HG03558 (cell line): ENCODE data around the gene CDH16.
"Not testable (repeated sequence)": the region's sequence is repeated elsewhere in the genome, so short reads cannot be mapped to it uniquely, and the experiment has no call there.

Experiments
- ATAC-seq: cut with Tn5 transposase; IDR thresholded peaks from one replicate; pipeline ENCODE4 v1.9.1; 2021; ENCODE audit warnings: moderate number of reproducible peaks; ENCODE audit not compliant: unreplicated experiment; ENCODE audit errors: extremely low read depth

CDH16 gene, protein sequence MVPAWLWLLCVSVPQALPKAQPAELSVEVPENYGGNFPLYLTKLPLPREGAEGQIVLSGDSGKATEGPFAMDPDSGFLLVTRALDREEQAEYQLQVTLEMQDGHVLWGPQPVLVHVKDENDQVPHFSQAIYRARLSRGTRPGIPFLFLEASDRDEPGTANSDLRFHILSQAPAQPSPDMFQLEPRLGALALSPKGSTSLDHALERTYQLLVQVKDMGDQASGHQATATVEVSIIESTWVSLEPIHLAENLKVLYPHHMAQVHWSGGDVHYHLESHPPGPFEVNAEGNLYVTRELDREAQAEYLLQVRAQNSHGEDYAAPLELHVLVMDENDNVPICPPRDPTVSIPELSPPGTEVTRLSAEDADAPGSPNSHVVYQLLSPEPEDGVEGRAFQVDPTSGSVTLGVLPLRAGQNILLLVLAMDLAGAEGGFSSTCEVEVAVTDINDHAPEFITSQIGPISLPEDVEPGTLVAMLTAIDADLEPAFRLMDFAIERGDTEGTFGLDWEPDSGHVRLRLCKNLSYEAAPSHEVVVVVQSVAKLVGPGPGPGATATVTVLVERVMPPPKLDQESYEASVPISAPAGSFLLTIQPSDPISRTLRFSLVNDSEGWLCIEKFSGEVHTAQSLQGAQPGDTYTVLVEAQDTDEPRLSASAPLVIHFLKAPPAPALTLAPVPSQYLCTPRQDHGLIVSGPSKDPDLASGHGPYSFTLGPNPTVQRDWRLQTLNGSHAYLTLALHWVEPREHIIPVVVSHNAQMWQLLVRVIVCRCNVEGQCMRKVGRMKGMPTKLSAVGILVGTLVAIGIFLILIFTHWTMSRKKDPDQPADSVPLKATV

DNA sequence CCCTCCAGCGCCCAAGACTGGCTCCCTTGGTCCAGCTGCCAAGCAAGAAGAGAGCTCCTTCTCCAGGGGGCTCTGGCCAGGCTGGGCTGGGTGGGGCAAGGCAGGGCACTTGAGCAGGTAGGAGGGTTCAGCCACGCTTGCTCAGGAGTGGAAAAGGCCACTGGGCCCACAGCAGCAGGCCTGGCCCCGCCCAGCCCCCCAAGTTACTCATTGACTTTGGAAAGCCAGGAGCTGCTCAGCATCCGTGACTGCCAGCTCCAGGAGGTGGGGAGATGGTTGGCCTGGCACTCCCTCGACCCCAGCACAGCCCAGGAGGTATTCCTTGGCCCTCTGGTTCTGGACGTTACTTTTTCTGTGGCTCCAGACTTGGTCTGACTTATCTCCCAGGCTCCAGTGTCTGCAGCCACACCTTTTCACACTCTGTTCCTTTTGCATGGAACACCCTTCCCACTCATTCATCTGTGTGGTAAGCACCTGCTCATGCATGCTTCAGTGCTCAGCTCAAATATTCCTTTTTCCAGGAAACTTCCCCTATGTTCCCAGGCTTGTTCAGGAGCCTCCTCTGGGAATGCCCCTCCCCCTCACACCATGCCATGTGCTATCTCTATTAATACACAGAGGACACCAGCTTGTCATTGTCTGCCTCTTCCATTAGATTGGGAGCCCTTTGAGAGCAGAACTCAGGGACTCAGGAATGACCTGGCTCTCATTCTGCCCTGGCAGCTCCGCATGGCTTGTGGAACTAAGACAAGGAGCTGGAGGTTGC, at the start of gene CDH16:
Gene CDH16, minus strand, starts transcription at position 83 of the 766 bp plus-strand sequence. CDS start 820 bp downstream, outside the sequence.
- no peak for ATAC-seq

DNA sequence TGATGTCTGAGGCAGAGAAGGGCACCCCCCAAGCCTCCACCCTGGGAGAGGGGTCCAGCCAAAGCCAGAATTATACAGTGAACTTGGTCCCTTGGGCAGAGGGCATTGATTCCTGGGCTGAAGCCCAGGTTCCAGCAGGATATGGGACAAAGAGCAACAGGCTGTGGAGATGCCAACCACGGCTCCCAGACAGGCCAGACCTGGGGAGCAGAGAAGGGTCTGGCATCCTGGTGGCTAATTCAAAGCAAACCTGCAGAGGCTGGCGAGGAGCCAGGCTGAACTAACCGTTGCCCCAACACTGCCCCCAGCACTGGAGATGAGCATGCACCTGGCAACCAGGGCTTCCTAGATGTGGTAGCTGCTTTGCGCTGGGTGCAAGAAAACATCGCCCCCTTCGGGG, 45.4 kb upstream of the CDH16 start:
- ATAC-seq = no peak

DNA sequence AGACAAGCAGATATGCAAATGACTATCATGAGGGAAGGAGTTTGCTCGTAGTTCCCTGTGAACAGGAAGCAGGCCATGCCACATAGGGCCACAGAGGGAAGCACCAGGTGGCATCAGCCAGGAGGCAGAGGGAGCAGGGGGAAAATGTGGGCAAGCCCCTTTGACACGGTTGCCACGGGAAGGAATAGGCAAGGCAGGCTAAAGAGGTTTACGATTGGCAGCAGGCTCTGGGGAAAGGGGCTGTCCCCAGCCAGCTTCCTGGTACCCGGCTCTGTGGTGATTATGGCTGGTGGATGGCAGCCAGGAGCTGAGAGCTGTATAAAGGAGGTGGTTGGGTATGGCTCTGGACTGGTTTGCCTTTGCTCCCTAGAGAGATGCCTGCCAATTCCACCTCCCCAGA, 43.2 kb upstream of the CDH16 start:
- ATAC-seq = no peak

DNA sequence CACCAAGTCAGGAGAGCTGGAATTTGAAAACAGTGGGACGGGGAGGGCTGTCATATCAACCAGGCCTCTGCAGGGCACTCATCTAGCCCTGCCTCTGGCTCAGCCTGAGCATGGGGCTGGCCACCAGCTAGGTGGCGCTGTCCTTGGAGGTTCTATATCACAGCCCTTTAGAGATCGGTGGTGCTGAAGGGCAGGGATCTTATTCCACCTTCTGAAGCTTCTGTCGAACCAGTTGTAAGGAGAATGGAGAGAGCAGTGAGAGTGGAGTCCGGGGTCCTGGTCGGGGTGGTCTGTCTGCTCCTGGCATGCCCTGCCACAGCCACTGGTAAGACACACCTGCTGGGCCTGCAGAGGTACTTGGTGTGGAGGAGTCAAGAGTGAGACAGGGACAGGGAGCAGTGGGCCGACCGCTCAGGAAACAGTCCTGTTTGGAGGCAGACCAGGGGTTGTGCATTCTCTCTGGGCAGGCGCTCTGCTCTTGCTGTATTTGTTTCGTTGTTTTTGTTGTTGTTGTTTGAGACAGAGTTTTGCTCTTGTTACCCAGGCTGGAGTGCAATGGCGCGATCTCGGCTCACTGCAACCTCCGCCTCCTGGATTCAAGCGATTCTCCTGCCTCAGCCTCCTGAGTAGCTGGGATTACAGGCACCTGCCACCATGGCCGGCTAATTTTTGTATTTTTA, 42.5 kb upstream of the CDH16 start, which contains the start of gene CES3:
Gene CES3, plus strand, starts transcription at position 202 of the 680 bp plus-strand sequence. Its CDS starts 42 bp downstream, at position 244.
- no peak for ATAC-seq

DNA sequence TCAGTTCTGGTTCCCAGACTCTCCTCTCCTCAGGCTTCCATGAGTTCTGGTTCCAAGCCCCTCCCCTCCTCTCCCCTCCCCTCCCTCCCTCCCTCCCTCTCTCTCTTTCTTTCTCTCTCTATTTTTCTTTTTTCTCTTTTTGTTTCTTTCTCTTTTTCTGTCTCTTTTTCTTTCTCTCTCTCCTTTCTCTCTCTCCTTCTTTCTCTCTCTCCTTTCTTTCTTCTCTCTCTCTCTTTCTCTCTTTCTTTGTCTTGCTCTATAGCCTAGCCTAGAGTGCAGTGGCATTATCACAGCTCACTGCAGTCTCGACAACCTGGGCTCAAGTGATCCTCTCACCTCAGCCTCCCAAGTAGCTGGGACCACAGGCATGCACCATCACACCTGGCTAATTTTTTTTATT, 41.6 kb upstream of the CDH16 start:
- no peak for ATAC-seq

DNA sequence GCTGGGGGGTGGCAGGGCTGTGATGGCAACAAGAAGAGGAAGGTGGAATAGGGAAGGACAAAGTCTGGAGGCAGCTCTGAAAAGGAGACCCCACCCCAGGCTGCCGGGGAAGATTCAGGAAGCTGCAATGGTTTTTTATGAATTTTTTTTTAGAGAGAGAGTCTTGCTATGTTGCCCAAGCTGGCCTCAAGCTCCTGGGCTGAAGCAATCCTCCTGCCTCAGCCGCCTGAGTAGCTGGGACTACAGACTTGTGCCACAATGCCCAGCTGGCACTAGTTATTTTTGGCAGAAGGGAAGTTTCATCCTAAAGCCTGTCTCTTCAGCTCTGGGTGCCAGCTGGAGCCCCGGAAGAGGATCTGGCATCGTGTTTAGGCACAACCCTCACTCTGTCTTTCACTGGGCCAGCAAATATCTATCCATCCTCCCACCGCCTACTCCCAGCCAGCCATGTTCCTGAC, 41.0 kb upstream of the CDH16 start:
- ATAC-seq = no peak

DNA sequence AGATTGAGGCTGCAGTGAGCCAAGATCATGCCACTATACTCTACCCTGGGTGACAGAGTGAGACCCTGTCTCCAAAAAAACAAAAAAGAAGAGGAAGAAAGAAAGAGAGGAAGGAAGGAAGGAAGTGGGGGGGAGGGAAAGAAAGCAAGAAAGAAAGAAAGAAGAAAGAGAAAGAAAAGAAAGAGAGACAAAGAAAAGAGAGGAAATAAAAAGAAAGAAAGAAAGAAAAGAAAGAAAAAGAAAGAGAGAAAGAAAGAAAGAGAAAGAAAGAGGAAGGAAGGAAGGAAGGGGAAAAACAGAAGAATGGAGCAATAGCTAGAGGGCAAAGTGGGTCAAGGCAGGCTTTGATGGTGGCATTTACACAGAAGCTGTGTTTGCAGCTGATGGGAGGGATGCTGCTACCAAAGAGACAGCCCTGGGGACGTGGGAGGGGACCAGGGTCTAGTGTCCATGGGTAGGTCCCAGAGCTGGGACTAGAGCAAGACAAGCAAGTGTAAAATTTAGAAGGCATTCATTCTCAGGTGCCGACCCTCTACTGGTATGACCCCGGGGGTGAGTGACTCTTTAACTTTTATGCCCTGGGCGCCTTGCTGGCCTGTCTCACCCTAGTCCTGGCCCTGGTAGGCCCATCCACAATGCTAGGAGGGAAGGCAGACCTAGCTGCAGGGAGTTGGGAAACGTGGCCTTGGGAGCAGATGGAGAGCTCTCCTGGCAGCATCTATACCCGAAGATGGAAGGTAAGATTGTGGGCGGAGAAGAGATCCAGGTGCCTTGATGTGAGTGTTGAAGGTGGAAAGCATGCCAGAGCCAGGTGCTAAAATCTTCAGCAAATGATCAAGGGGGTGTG, 40.4 kb upstream of the CDH16 start:
- ATAC-seq = no peak

DNA sequence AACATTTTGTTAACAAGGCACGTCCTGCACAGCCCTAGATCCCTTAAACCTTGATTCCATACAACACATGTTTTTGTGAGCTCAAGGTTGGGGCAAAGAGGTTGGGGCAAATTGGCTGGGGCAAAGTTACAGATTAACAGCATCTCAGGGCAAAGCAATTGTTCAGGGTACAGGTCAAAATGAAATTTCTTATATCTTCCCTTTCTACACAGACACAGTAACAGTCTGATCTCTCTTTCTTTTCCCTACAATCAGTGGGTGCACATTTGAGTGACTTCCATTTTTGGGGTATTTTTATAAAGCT, 37.4 kb upstream of the CDH16 start:
- ATAC-seq = not testable (repeated sequence)

DNA sequence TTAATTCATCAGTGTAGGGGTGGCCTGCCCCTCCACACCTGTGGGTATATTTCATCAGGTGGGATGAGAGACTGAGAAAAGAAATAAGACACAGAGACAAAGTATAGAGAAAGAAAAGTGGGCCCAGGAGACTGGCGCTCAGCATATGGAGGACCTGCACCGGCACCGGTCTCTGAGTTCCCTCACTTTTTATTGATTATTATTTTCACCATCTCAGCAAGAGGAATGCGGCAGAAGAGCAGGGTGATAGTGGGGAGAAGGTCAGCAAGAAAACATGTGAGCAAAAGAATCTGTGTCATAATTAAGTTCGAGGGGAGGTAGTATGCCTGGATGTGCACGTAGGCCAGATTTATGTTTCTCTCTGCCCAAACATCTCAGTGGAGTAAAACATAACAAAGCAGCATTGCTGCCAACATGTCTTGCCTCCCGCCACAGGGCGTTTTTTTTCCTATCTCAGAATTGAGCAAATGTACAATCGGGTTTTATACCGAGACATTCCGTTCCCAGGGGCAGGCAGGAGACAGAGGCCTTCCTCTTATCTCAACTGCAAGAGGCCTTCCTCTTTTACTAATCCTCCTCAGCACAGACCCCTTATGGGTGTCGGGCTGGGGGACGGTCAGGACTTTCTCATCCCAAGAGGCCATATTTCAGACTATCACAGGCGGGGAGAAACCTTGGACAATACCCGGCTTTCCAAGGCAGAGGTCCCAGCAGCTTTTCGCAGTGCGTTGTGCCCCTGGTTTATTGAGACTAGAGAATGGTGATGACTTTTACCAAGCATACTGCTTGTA, 36.9 kb upstream of the CDH16 start:
- ATAC-seq = not testable (repeated sequence)

DNA sequence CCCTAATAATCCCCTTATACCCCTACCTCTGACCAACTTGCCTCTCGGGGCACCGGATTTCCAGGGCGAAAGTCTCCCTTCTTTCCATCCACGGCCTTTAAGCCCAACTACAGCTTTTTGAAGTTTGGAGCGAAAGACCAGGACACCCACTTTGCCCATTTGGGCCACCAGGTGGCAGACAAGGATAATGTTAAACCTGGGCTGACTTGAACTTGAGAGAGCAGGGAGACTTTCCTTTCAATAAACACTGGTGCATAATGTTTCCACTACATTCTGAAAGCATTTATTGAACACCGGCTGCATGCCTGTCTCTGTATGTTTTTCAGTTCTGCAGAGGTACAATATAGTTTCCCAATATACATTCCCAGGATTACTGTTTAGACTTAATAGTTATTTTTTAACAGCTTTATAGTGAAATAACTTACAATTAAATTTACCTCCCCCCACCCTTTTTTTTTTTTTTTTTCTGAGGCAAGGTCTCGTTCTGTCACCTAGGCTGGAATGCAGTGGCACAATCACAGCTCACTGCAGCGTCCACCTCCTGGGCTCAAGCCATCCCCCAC, 35.5 kb upstream of the CDH16 start:
- no peak for ATAC-seq

DNA sequence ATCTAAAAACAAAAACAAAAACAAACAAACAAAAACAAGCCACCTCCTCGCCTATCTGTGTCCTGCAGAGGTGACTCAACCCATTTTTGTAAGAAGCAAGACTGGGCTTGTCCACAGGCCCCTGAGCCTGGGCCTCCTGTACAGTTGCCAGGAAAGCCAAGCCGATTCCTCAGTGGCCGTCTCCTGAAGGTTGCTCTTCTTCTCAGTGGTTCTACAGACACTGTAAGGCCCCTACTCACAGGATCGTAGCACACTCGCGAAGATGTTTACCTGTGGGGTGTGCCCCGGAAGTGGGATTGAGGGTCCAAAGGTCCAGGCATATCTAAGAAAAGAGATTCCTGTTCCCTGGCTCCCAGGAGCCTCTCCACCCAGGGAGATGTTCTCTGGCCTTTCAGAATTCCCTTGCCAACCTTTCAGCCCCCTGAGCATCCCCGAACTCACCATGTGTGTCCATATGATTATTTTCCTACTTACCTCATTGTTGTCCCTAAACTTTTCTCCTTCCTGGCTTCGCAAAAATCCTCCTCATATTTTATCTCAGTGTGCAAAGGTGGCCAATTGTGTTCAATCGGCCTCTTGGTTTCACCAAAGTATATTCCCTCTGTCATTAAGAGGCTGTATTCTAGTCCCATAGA, 34.9 kb upstream of the CDH16 start:
- ATAC-seq = no peak

DNA sequence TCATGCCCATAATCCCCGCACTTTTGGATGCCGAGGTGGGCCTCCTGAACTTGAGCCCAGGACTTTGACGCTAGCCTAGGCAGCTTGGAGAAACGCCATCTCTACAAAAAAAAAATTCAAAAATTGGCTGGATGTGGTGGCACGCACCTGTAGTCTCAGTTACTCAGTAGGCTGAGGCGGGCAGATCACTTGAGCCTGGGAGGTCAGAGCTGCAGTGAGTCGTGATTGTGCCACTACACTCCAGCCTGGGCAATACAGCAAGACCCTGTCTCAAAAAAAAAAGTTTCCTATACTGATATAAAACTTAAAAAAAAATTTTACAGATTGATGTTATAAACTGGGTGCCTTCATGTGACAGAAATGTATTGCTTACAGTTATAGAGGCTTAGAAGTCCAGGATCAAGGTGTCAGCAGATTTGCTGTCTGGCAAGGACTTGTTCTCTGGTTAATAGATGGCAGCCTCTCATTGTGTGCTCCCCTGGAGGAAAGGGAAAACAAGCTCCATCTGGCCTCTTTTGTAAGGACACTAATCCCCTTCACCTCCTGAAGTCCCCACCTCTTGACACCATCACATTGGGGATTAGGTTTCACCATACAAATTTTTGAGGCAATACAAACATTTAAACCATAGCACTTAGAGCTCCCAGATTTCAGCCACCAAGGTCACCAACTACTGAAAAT, 33.9 kb upstream of the CDH16 start:
- ATAC-seq = no peak

DNA sequence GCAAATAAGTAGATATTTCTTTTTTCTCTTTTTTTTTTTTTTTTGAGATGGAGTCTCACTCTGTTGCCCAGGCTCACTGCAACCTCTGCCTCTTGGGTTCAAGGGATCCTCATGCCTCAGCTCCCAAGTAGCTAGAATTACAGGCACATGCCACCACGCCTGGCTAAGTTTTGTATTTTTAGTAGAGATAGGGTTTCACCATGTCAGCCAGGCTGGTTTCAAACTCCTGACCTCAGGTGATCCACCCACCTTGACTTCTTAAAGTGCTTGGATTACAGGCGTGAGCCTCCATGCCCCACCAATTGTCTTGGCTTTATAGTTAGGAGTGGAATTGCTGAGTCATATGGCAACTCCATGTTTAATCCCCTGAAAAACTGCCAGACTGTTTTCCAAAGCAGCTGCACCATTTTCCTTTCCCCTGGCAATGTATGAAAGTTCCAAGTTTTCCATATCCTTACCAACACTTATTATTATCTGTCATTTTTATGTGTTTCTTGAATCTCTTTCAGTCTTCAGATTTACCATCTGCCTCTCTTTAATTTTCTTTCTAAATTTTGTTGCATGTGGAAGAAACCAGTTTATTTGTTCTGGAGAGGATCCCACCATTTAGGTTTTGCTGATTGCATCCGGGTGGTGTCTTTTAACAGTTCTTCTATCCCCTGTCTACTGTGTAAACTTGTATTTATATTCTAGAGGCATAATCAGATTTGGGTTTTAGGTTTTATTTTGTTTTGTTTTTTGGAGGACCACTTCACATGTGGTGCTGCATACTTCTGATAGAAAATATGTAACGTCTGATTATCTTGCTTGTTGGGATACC, 32.5 kb upstream of the CDH16 start:
- no peak for ATAC-seq

DNA sequence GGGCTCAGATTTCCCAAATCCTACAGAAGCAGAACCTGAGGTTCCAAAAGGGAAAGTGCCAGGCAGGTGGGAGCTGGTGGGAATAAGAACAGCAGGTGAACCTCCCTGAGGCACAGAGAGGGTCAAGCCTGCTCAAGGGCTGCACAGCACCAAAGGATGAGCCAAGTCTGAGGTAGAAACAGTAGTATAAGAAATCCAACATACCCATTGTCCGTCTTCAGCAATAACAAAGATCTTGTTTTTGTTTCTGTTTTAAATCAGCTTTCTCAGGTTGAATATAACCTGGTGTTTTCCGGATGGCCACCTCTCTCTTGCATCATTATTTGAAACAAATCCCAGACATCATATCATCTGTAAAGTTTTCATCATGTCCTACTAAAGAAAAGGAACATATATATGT, 31.8 kb upstream of the CDH16 start:
- ATAC-seq = no peak

DNA sequence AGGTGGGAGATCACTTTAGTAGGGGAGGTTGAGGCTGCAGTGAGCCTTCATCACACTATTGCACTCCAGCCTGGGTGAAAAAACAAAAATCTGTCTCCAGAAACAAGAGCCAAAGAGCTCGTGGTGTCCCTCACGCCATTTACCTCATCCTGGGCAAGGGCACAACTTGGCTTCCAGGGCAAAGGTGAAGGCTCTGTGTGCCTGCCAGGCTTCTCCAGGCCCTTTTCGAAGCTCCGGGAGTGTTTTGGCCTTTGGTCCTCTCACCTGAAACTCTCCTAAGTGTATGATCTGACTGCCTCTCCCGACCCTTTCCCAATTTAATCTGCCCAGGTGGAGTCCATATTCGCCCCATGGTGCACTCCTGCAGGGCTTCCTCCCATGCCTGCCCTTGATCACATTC, 30.8 kb upstream of the CDH16 start:
- ATAC-seq = no peak

DNA sequence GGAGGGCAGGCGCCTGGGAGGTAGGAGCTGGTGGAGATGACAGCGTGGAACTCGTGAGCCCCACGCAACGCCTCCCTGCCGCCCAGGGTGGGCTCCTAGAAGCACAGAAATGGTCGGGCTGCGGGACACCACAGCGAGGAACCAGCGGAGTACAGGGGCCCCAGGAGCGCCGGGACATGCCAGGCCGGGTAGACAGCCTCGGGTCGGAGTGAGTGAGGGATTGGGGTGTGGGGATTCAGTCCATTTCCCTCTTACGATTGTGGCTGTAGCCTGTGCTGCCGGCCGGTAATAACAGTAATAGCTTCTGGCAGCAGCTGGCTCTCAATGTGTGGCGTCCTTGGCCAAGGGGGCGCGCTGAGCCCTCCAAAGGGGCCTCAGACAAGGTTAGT, 30.1 kb upstream of the CDH16 start:
- ATAC-seq = no peak
